Measurements from ENCODE around the gene NDUFV1.
"Not testable (repeated sequence)": the region's sequence is repeated elsewhere in the genome, so short reads cannot be mapped to it uniquely, and the experiment has no call there.

NDUFV1 gene

GRCh38 chr11:67657300-67657699 is 50.6 kb downstream of the NDUFV1 start:
- no peak for DNase-seq

GRCh38 chr11:67659651-67660165 is 53.0 kb downstream of the NDUFV1 start:
- DNase-seq: not testable (repeated sequence)

GRCh38 chr11:67660752-67661151 is 54.0 kb downstream of the NDUFV1 start:
- not testable (repeated sequence) for DNase-seq

Data from SHP77 treated with DMSO at 0.1 percent for 48 hours (cell line).